ENCODE data around the gene PCMT1. TPM values are rescaled to one million over a fixed set of nuclear protein-coding genes. Genes with fewer than 3 reads are reported as not detected.

The PCMT1 gene
- 172 and 183 TPM in 2 replicates for total RNA-seq

DNA sequence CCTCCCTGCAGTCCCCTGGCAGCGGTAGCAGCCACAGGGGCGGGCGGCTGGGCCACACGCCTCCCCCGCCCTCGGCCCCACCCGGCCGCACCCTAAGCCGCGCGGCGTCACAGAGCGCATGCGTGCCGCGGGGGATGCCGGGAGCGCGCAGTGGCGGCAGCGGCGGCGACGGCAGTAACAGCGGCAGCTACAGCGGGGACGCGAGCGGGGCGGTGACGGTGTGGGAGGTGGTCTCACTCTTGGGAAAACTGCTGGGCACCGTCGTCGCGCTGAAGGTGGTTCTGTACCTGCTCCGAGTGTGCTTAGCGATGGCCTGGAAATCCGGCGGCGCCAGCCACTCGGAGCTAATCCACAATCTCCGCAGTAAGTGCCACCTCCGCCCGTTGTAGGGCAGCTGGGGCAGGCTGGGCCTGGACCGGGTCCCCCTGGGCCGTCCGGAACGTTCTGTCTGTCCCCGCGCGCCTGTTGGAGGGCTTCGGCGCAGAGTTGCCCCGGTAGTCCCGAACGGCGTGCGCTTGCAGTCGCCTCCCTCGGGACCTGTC, at the start of gene PCMT1:
TSS of gene PCMT1 (plus strand) at position 148 of the 542 bp plus-strand sequence. CDS start at position 309, 161 bp downstream.

DNA sequence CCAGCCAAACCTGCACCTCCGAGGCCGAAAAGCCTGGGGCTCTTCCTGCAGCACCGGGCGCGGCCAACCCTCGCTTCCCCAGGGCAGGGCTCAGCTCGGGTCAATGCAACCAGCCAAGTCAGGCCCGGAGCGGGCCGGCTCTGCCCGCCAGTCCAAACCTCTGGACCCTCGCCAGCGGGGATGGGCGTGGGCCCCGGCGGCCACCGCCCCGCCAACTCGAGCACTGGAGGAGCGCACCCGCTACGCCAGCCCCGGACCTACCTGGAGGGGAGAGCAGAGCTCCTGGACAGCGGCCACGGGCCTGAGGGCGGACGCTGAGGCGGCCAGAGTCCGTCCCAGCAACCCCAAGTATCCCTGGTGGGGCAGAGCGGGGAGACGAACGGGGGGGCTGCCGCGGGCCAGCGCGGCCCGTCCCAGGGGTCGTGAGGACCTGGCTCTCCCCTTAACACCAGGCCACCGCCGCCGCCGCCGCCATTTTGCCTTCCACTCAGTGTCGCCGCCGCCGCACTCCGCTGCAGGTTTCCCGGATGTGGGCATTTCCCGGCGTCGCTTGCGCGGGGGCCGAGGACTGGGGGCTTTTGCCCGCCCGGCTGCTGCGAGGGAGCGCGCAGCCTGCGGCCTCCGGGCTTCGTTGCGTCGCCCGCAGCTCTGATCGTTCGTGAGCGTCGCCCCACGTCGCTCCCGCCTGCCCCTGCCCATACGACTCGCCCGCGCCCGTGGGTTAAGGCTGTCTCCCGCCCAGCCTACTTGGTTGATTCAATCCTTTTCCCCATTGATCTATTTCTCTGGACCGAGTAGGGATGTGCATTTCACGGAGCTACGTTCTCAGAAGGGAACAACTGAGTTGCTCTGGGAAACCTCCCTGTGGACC, 31.7 kb upstream of the PCMT1 start, which contains the start of gene LATS1:
TSS of gene LATS1 (minus strand) at position 514 of the 871 bp plus-strand sequence. CDS start 15,975 bp downstream, outside the sequence.

DNA sequence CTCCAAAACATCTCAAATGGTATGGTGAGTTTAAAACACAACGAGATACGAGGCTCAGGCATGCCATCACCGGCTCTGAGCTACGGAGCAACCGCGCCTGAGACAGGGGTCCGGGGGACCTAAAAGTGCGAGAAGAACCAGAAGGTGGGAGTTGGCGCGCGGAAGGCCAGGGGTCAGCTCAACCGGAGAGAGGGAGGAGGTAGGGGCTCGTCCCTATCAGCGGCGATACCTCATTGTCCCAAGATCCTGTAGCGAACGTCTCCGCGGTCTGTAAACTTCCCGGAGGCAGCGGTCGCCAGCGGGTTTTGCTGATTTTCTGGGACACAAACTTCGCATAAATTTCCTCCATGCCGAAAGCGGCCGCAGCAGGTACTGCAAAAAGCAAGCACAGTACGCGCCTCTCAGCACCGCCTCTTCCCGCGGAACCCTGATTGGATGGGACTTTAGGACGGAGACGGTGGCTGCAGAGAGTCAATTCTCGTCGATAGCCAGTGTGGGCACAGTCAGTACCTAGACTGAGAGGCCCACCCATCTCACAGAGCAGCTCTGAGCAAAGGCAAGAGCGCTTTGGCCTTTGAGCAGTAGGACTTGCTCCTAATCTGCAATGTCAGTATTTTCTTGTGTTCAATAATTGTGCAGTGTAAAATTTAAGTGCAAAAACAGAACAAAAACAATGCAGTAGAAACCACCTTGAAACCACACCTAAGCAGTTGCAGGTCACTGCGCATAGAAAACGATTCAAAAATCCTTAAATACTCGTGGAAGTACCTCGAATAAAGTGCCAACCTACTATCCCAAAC, 3.2 kb upstream of the PCMT1 start, which contains the start of gene NUP43:
TSS of gene NUP43 (minus strand) at position 383 of the 800 bp plus-strand sequence. CDS start at position 349, 34 bp downstream.

Other genes starting within 250 kb of the PCMT1 start
- 14.4 and 21.6 TPM in 2 replicates for gene PPIL4, start 203.7 kb upstream of the PCMT1 start, total RNA-seq
- gene GINM1, start 183.4 kb upstream of the PCMT1 start, total RNA-seq, result 47.9 and 53.6 TPM in 2 replicates
- 23.7 and 24.5 TPM in 2 replicates for gene KATNA1, start 101.0 kb upstream of the PCMT1 start, total RNA-seq
- 8.1 and 14.9 TPM in 2 replicates for gene LATS1, start 31.6 kb upstream of the PCMT1 start, total RNA-seq
- 30.6 and 33.3 TPM in 2 replicates for gene NUP43, start 3.2 kb upstream of the PCMT1 start, total RNA-seq
- 44.1 and 67.0 TPM in 2 replicates for gene LRP11, start 114.6 kb downstream of the PCMT1 start, total RNA-seq
- gene RAET1E, start 148.4 kb downstream of the PCMT1 start, total RNA-seq, result under 0.01 TPM in 1 of 2 replicates, not detected in the other
- gene RAET1G, start 173.4 kb downstream of the PCMT1 start, total RNA-seq, result 0.71 and 1.7 TPM in 2 replicates
- gene ULBP2, start 192.3 kb downstream of the PCMT1 start, total RNA-seq, result 8.1 and 10.6 TPM in 2 replicates
- gene ULBP1, start 214.2 kb downstream of the PCMT1 start, total RNA-seq, result 4.3 and 4.8 TPM in 2 replicates